A549 (cell line): ENCODE data around the gene GNG2. TPM values are rescaled to one million over a fixed set of nuclear protein-coding genes. Genes with fewer than 3 reads are reported as not detected.

Source experiments
- ATAC-seq, 2 experiments: fragments of 200-7000 bp in 1 of 2; fragments of >200 bp in 1 of 2; cut with Nextera tagmentation in 1 of 2; cut with Tn5 transposase in 1 of 2; 3 replicates each; pipeline versions ENCODE4 v1.8.0 to v1.9.1; 2018 to 2020; ENCODE audit warnings: mild to moderate bottlenecking in 1 of 2, moderate library complexity in 1 of 2
- CTCF ChIA-PET: fragments of 300-600 bp; sonication (Branson Sonifier 250); formaldehyde crosslinking; extraction: SDS; loops from one replicate; lab custom pipeline; 2021; ENCODE audit warnings: antibody characterized with exemption, inconsistent platforms; lab: Yijun Ruan, JAX
- POLR2A ChIA-PET: fragments of 350-600 bp; formaldehyde crosslinking; extraction: SDS; loops from one replicate; lab custom pipeline; 2021; ENCODE audit warnings: antibody characterized with exemption, inconsistent platforms; lab: Yijun Ruan, JAX
- DNase-seq, 2 experiments: peaks; one replicate each; pipeline versions ENCODE4 v3.0.0 to v3.0.0-alpha.2; 2011 to 2016; ENCODE audit warnings: low read depth in 1 of 2, low spot score in 1 of 2
- FAIRE-seq: peaks from 2 replicates; lab custom pipeline; 2011; peaks lifted over from hg19 to GRCh38; lab: Jason Lieb, UNC
- H3K27ac ChIP-seq, 2 experiments: fragments of >200 bp; sonication (Bioruptor Twin); formaldehyde crosslinking; 3 replicates each; pipeline ENCODE4 v1.5.1; 2016 to 2017
- H3K4me1 ChIP-seq: fragments of >200 bp; sonication (Bioruptor Twin); formaldehyde crosslinking; 3 replicates; pipeline ENCODE4 v1.6.1; 2016
- H3K4me2 ChIP-seq: fragments of >200 bp; sonication (Bioruptor Twin); formaldehyde crosslinking; 3 replicates; pipeline ENCODE4 v1.6.1; 2016
- H3K4me3 ChIP-seq: fragments of >200 bp; sonication (Bioruptor Twin); formaldehyde crosslinking; 3 replicates; pipeline ENCODE4 v1.5.1; 2016
- H3K9me3 ChIP-seq: fragments of >200 bp; sonication (Bioruptor Twin); formaldehyde crosslinking; 3 replicates; pipeline ENCODE4 v1.6.1; 2016
- CTCF ChIP-seq: fragments of >200 bp; sonication (Bioruptor Twin); formaldehyde crosslinking; IDR thresholded peaks from 3 replicates; pipeline ENCODE4 v1.5.1; 2016
- E2F6 ChIP-seq: IDR thresholded peaks from 2 replicates; pipeline ENCODE4 v1.6.1; 2012; ENCODE audit warnings: low read depth, borderline replicate concordance
- ELK1 ChIP-seq: fragments of 150-350 bp; IDR thresholded peaks from 2 replicates; pipeline ENCODE4 v1.6.1; 2014; ENCODE audit warnings: low read depth, mild to moderate bottlenecking, low read length
- FOSB ChIP-seq: fragments of 250-450 bp; sonication (Bioruptor Pico); IDR thresholded peaks from 2 replicates; pipeline ENCODE4 v1.5.0; 2020; ENCODE audit warnings: mild to moderate bottlenecking, moderate library complexity
- FOSL2 ChIP-seq, 2 experiments: fragments of 450-650 bp in 1 of 2; fragments of >200 bp in 1 of 2; sonication (Bioruptor Twin) in 1 of 2; formaldehyde crosslinking; IDR thresholded peaks; 2 replicates each; pipeline versions ENCODE4 v1.5.0 to v1.6.1; 2016 to 2020; ENCODE audit warnings: mild to moderate bottlenecking in 1 of 2, moderate library complexity in 1 of 2
- FOXS1 ChIP-seq: fragments of 250-450 bp; sonication (Bioruptor Pico); IDR thresholded peaks from 2 replicates; pipeline ENCODE4 v1.5.0; 2020; ENCODE audit warnings: mild to moderate bottlenecking, moderate library complexity
- KDM1A ChIP-seq: fragments of 200-600 bp; sonication (generic); IDR thresholded peaks from 2 replicates; pipeline ENCODE4 v1.6.1; 2016; ENCODE audit warnings: low read depth, mild to moderate bottlenecking
- MAX ChIP-seq: IDR thresholded peaks from 2 replicates; pipeline ENCODE4 v1.6.1; 2012
- NFE2L2 ChIP-seq: fragments of 150-350 bp; conservative IDR thresholded peaks from 2 replicates; pipeline ENCODE4 v1.6.1; 2014; ENCODE audit warnings: low read length
- NR3C1 ChIP-seq: fragments of >200 bp; sonication (Bioruptor Twin); formaldehyde crosslinking; IDR thresholded peaks from 3 replicates; pipeline ENCODE4 v1.6.1; 2017
- PHF8 ChIP-seq: fragments of 200-600 bp; sonication (generic); IDR thresholded peaks from 2 replicates; pipeline ENCODE4 v1.6.1; 2016; ENCODE audit warnings: low read depth, mild to moderate bottlenecking, antibody characterized with exemption, moderate library complexity, borderline replicate concordance
- POLR2A ChIP-seq: IDR thresholded peaks from 2 replicates; pipeline ENCODE4 v1.6.1; 2012; ENCODE audit warnings: mild to moderate bottlenecking, low read length
- POLR2AphosphoS2 ChIP-seq: conservative IDR thresholded peaks from 2 replicates; pipeline ENCODE4 v1.6.1; 2012; ENCODE audit warnings: low read length, improper control_type of control experiment, inconsistent platforms
- RAD21 ChIP-seq, 2 experiments: fragments of >200 bp in 1 of 2; sonication (Bioruptor Twin) in 1 of 2; formaldehyde crosslinking in 1 of 2; IDR thresholded peaks in 1 of 2; conservative IDR thresholded peaks in 1 of 2; 2 replicates in 1 of 2; 3 replicates in 1 of 2; pipeline ENCODE4 v1.6.1; 2012 to 2018; ENCODE audit warnings: inconsistent platforms in 1 of 2
- RCOR1 ChIP-seq: fragments of 150-350 bp; IDR thresholded peaks from 2 replicates; pipeline ENCODE4 v1.6.1; 2014; ENCODE audit warnings: antibody characterized with exemption, low read length, low read depth
- RFX5 ChIP-seq: fragments of 450-650 bp; IDR thresholded peaks from 2 replicates; pipeline ENCODE4 v1.7.1; 2014; ENCODE audit warnings: antibody characterized with exemption, mild to moderate bottlenecking, moderate library complexity
- SMC3 ChIP-seq: fragments of >200 bp; sonication (Bioruptor Twin); formaldehyde crosslinking; IDR thresholded peaks from 3 replicates; pipeline ENCODE4 v1.6.1; 2018; ENCODE audit warnings: inconsistent platforms
- TFCP2L1 ChIP-seq: fragments of 250-450 bp; sonication (Bioruptor Pico); IDR thresholded peaks from 2 replicates; pipeline ENCODE4 v1.5.0; 2021; ENCODE audit warnings: mild to moderate bottlenecking
- ZFP36 ChIP-seq: fragments of 450-650 bp; IDR thresholded peaks from 2 replicates; pipeline ENCODE4 v1.6.1; 2014; ENCODE audit warnings: borderline replicate concordance; ENCODE audit not compliant: partially characterized antibody
- ZNF302 ChIP-seq: fragments of 250-450 bp; sonication (Bioruptor Pico); IDR thresholded peaks from 2 replicates; pipeline ENCODE4 v1.9.0; 2021; ENCODE audit warnings: inconsistent platforms, mild to moderate bottlenecking, moderate library complexity
- WGBS: methylation state at CpG from one replicate; pipeline ENCODE4 v1.1.6; 2017; ENCODE audit errors: missing lambda C conversion rate; 5-methylcytosine and 5-hydroxymethylcytosine counted together
- polyA plus RNA-seq, 4 experiments: library from polyadenylated mRNA; depleted of rRNA in 3 of 4; stranded (reverse); fragments of >200 nt; fragmentation: RNase III in 1 of 4; extraction: RNeasy Plus Mini Kit Qiagen cat#74134 plus additional on column Dnase treatment in 1 of 4; gene quantifications; 2 replicates in 3 of 4; 3 replicates in 1 of 4; pipeline ENCODE4 v1.2.3, GENCODE V29; 2011 to 2017

The GNG2 gene
- polyA plus RNA-seq, 2 of the 4 experiments (the other 2 are of a cell fraction) = 2.1 to 3.0 TPM

- TF ChIP-seq MAX = no peak
- TF ChIP-seq TFCP2L1 = no peak
Observed at GRCh38 chr14:51862176-51862796, 1.9 kb downstream of the GNG2 start (continued).

- Histone ChIP-seq H3K9me3 (no peaks in the 10 kb centered on the region), H3K4me1 (0 out of 3 replicates have a peak, but pooled peaks cover 4% of the 10 kb centered on the region), H3K27ac (no peak overlapping the region)
- DNase-seq (no peak), FAIRE-seq (no peak)
- TF ChIP-seq RFX5 (no peak), KDM1A (no peak), E2F6 (no peak), TFCP2L1 (no peak), RCOR1 (no peak), FOSL2 (IDR thresholded peaks at IDR 0.05) (no peak), FOSL2 (CRISPR knock-in tag; IDR thresholded peaks at IDR 0.05) (no peak), POLR2AphosphoS2 (no peak), FOSB (no peak), NFE2L2 (no peak), CTCF (no peak), ELK1 (no peak)
- TF ChIP-seq, all 56 proteins: peak for 0
- no peak for ATAC-seq
- 86% methylated on average over 1 of the region's 1 CpG for WGBS
- ChIA-PET CTCF (interaction anchor here (4.0 kb wide), 1 partner anchor 116 kb away, joined by 21 read pairs; no protein-coding TSS in a partner anchor), POLR2A (no interaction called here)
- no peak overlapping the region for H3K4me3 ChIP-seq
- no peak overlapping the region for H3K4me2 ChIP-seq
Observed at GRCh38 chr14:51862860-51863259, 2.4 kb downstream of the GNG2 start.

GRCh38 chr14:51865953-51866747 lies 5.7 kb downstream of the GNG2 start:
- ATAC-seq (no peak), FAIRE-seq (no peak), DNase-seq (no peak)
- no peak overlapping the region for H3K4me3 ChIP-seq
- WGBS = 59% methylated on average over 5 of the region's 5 CpGs
- TF ChIP-seq ZFP36 (no peak), FOXS1 (CRISPR knock-in tag) (no peak), KDM1A (no peak), POLR2A (no peak), NR3C1 (no peak), ZNF302 (no peak), NFE2L2 (no peak), PHF8 (no peak), RAD21 (conservative IDR thresholded peaks at IDR 0.05 in 1 of 2, IDR thresholded peaks at IDR 0.05 in 1 of 2) (no peak), SMC3 (no peak)
- POLR2A ChIA-PET = no interaction called here
- H3K4me2 ChIP-seq = no peak overlapping the region
- CTCF ChIA-PET = no interaction called here
- H3K9me3 ChIP-seq = no peaks in the 10 kb centered on the region
- H3K27ac ChIP-seq = no peak overlapping the region
- H3K4me1 ChIP-seq = no peaks in the 10 kb centered on the region
